Calu3 (cell line): Measurements from ENCODE around the gene RNF212B. TPM values are rescaled to one million over a fixed set of nuclear protein-coding genes. Genes with fewer than 3 reads are reported as not detected.

ENCODE experiments used
- BruUV-seq: library from RNA; stranded (reverse); fragments of 400-500 nt; replicated peaks from 2 replicates; lab custom pipeline; 2021; lab: Mats Ljungman, UMichigan
- CTCF ChIA-PET: fragments of 300-600 bp; sonication (Branson Sonifier 250); formaldehyde crosslinking; loops from one replicate; lab custom pipeline; 2022; ENCODE audit warnings: antibody characterized with exemption; lab: Charles Lee
- DNase-seq: peaks from one replicate; pipeline ENCODE4 v3.0.0; 2022
- H3K27ac Mint-ChIP-seq: one replicate; pipeline ENCODE4 v1.8.0; 2022; ENCODE audit warnings: mixed read lengths; ENCODE audit not compliant: unreplicated experiment
- H3K27me3 Mint-ChIP-seq: one replicate; pipeline ENCODE4 v1.8.0; 2022; ENCODE audit warnings: mixed read lengths; ENCODE audit not compliant: unreplicated experiment
- H3K36me3 Mint-ChIP-seq: one replicate; pipeline ENCODE4 v1.8.0; 2022; ENCODE audit warnings: mild to moderate bottlenecking, moderate library complexity, mixed read lengths; ENCODE audit not compliant: insufficient read depth, unreplicated experiment
- H3K4me1 Mint-ChIP-seq: one replicate; pipeline ENCODE4 v1.8.0; 2022; ENCODE audit warnings: mild to moderate bottlenecking, low read depth, mixed read lengths; ENCODE audit not compliant: unreplicated experiment
- H3K4me3 Mint-ChIP-seq: one replicate; pipeline ENCODE4 v1.8.0; 2022; ENCODE audit warnings: mild to moderate bottlenecking, low read depth, moderate library complexity, mixed read lengths; ENCODE audit not compliant: unreplicated experiment
- H3K9me3 Mint-ChIP-seq: one replicate; pipeline ENCODE4 v1.8.0; 2022; ENCODE audit warnings: low read depth, mixed read lengths; ENCODE audit not compliant: unreplicated experiment
- CTCF ChIP-seq: fragments of 200-600 bp; IDR thresholded peaks from one replicate; pipeline ENCODE4 v1.8.0; 2022; ENCODE audit warnings: antibody characterized with exemption; ENCODE audit not compliant: unreplicated experiment
- intact Hi-C: fragments of 100-400 bp; cut with micrococcal nuclease; formaldehyde crosslinking; loops from one replicate; pipeline ENCODE4 v1.10.0; 2022; ENCODE audit not compliant: unreplicated experiment
- total RNA-seq: library from RNA; stranded (reverse); gene quantifications from 2 replicates; pipeline ENCODE4 v1.2.3, GENCODE V29; 2022

The RNF212B gene
- total RNA-seq, 1 experiment from 2014 or later = not detected

GRCh38 chr14:23307146-23307530 is 69.4 kb downstream of the RNF212B start:
- Mint-ChIP-seq H3K4me1 (peaks cover 23% of the 10 kb centered on the region), H3K36me3 (peaks cover 43% of the 10 kb centered on the region), H3K27me3 (no peaks in the 10 kb centered on the region), H3K9me3 (no peaks in the 10 kb centered on the region), H3K4me3 (peak overlapping the region; percentile 91), H3K27ac (peak overlapping the region; percentile 85)
- DNase-seq = no peak
- no peak for TF ChIP-seq CTCF
- CTCF ChIA-PET = interaction anchor here (0.6 to 2.8 kb wide), 3 partner anchors 14 to 275 kb away, joined by 3 to 12 read pairs (median 5); partner anchors contain the start of gene PABPN1
- BruUV-seq = no TSS peak
- intact Hi-C loops = no loop called here

GRCh38 chr14:23307687-23308644 is 70.2 kb downstream of the RNF212B start:
- H3K9me3 Mint-ChIP-seq = no peaks in the 10 kb centered on the region
- H3K4me1 Mint-ChIP-seq = peaks cover 23% of the 10 kb centered on the region
- CTCF ChIA-PET = interaction anchor here (0.5 to 2.8 kb wide), 3 partner anchors 14 to 274 kb away, joined by 5 to 12 read pairs (median 6); partner anchors contain the start of gene PABPN1
- H3K27ac Mint-ChIP-seq = peak overlapping the region; percentile 85
- no peak for DNase-seq
- peaks cover 35% of the 10 kb centered on the region for H3K36me3 Mint-ChIP-seq
- H3K4me3 Mint-ChIP-seq = peak overlapping the region; percentile 91
- BruUV-seq = no TSS peak
- no peaks in the 10 kb centered on the region for H3K27me3 Mint-ChIP-seq
- intact Hi-C loops = no loop called here
- no peak for TF ChIP-seq CTCF

- Mint-ChIP-seq H3K27me3 (no peaks in the 10 kb centered on the region), H3K4me3 (peak overlapping the region; percentile 91), H3K4me1 (peaks cover 23% of the 10 kb centered on the region), H3K9me3 (no peaks in the 10 kb centered on the region), H3K36me3 (peaks cover 35% of the 10 kb centered on the region), H3K27ac (no peak overlapping the region)
- CTCF ChIA-PET = no interaction called here
- intact Hi-C loops = no loop called here
- DNase-seq = no peak
- no TSS peak for BruUV-seq
- no peak for TF ChIP-seq CTCF
Observed at GRCh38 chr14:23308721-23309445, 71.1 kb downstream of the RNF212B start.

GRCh38 chr14:23310546-23310945 is 72.8 kb downstream of the RNF212B start:
- BruUV-seq = no TSS peak
- peaks cover 35% of the 10 kb centered on the region for H3K36me3 Mint-ChIP-seq

More at GRCh38 chr14:23310546-23310945, 72.8 kb downstream of the RNF212B start:
- intact Hi-C loops = no loop called here
- TF ChIP-seq CTCF = no peak
- no peak for DNase-seq
- H3K4me3 Mint-ChIP-seq = no peak overlapping the region
- H3K4me1 Mint-ChIP-seq = peaks cover 23% of the 10 kb centered on the region
- no peaks in the 10 kb centered on the region for H3K27me3 Mint-ChIP-seq
- no peaks in the 10 kb centered on the region for H3K9me3 Mint-ChIP-seq
- no peak overlapping the region for H3K27ac Mint-ChIP-seq
- CTCF ChIA-PET = no interaction called here
